HG03095 (cell line): Measurements from ENCODE around the gene PTPN13.

Source experiments
- ATAC-seq: cut with Tn5 transposase; IDR thresholded peaks from one replicate; pipeline ENCODE4 v1.9.1; 2021; ENCODE audit warnings: moderate library complexity; ENCODE audit not compliant: unreplicated experiment

The PTPN13 gene

DNA sequence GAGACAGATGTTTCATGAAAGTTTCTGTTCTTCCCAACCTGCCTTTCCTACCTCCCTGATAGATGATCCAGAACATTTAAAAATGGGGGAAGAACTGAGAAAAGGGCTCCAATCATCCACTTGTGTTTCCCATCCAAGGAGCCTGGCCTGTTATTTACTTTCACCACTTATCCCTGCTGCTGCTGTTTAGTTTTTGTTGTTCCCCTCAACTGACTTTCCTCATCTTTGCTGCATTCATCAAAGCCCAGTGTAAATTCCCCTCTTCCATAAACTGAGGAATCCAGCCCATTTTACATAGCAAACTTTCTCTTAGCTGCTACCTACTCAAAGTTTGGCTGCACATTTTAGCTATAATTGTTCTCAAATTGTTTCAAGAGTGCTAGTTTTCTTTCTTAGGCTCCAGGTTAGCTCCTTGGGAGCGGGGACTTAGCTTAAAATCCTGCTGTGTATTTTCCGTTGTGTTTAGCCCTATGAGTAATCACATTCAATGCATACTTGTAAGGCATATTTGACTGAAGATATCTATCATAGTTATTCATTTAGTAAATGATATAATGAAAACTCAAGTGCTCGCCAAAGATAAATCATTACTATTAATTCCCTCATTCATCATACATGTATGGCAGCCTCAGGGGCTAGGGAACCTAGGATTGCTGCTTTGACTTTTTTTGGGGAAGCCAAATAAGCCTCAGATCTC lies 1.4 kb upstream of the PTPN13 start:
- ATAC-seq = no peak

DNA sequence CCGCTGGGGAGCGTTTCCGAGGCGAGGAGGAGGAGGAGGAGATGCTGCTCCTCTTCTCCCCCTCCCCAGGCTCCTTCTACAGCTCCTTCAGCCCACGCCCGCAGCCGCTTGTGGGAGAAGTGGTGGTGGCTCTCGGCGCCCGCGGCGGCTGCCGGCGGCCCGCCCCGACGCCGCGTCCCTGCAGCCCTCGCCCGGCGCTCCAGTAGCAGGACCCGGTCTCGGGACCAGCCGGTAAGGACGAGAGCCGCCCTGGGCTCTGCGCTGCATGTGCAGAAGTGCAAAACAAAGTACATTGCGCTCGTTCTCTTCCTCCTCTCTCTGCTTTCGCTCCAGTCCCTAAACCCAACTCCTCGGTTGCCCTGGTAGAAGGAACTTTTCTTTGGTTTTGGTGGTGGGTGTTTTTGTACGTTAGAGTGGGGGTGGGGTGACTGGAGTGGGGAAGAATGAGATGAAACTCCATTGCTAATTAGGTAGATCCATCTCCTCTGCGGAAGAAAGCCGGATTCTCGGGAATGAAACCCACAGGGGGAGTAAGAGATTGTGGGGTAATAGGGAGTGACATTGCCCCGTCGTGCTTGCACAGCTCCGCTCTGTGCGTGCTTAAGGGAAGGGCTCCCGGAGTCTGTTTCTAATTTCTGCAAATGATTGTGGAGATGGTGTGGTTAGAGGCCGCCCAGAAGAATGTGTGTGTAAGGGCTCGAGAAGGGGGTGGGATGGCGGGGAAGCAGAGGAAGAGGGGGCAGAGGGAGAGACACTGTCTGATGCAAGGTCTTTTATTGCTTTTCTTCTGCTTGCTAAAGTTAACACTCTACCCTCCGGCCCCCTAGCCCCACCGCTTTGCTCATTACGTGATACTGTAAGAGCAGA lies 677 bp downstream of the PTPN13 start:
- ATAC-seq = peak; percentile 28

DNA sequence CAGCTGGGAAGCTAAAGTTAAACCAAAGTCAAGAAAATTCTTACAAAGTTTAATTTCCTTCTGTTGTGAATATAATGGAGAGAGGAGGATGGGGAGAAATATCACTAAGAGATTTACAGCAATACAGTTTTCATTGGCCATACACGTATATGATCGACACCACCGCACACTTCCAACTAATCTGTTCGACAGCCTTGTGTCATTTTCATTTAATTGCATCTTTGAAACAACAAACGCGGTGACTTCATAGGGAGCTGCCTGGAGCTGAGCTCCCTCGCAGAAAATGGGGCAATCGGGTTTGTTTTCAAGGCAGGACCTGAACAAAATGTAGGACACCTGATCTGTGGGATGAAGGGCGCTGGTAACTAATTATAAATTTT lies 1.3 kb downstream of the PTPN13 start:
- ATAC-seq = no peak

DNA sequence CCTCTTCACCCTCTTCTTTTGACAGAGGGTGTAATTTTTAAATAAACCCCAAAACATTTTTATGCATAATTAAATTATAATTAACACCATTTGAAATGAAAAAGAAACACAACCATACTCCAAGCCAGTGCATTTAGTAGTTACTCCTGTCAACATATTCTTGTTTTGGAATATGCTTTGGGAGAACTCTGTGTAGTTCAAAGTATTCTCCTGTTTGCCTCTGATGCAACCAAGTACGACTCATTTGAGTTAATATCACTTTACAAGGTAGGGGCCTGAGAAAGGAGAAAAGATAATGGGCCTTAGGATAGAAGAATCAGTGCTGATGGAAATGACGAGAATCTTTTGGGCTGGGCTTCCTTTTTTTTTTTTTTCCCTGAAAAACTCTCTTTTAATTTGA lies 2.7 kb downstream of the PTPN13 start:
- ATAC-seq = no peak

DNA sequence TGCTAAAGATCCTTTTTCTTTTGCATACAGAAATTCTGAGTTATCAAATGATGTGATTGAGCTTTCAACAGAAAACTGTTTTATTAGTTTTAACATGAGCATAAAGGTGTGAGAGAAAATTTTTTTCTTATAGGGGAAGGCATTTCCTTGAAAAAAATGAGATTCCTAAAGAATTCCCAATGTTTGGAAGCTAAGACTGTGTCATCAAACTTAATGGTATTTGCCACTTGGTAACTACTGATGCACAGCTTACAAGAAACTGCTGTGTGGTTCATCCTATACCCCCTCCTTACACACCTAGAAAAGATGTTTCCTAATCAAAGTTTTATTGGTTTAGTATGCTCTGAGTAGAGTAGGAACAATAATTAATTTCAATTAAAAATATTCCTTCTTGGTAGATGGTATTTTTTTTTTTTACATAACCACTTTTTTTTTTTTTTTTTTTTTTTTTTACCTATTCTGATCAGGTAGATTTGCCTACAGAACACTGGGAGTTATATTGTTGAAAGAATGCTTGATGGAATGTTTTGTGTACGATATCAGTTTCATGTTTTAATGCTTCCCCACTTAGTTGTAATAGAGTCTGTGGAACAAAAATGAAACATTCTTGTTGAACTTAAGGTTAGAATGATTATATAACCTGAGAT lies 6.0 kb downstream of the PTPN13 start:
- ATAC-seq = no peak

DNA sequence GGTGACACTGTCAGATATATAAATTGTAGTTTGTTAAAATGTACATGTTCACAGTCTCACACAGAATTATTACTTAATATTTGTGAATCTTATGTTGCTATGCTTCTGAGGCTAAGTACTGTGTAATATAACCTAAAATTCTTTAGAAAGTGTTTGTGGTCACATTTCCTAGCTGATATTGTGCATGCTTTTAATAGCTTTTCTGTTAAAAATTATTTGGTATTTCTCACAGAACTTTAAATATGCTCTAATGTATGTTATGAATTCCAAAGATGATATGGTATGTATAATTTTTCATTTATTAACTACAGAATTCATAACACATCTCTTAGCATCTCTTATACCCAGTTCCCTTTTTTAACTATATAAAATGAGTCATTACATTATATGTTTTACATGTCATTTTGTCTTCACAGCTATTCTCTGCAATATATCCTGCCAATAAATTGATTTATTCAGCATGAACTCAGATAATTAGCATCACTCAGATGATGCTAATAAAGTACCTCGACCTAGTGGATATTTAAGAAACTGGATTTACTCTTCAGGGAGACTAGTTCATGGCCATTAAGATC lies 9.3 kb downstream of the PTPN13 start:
- ATAC-seq = no peak

DNA sequence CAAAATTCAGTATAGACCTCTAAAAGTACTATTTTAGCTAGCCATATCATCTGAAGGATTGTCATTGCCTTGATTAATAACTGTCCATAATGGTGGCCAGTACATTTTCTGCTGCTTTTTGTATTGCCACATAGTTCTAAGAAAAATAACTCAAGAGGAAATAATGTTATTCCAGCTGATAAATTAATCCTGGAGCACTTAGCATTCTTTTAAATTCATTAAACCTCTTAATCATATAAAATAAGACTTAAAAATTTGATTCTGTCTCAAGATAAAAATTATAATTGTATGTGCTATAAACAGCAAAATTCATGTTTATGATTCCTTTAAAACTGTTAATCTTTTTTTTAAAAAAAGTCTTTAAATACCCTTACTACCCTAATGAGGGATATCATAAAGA lies 12.7 kb downstream of the PTPN13 start:
- ATAC-seq = no peak

DNA sequence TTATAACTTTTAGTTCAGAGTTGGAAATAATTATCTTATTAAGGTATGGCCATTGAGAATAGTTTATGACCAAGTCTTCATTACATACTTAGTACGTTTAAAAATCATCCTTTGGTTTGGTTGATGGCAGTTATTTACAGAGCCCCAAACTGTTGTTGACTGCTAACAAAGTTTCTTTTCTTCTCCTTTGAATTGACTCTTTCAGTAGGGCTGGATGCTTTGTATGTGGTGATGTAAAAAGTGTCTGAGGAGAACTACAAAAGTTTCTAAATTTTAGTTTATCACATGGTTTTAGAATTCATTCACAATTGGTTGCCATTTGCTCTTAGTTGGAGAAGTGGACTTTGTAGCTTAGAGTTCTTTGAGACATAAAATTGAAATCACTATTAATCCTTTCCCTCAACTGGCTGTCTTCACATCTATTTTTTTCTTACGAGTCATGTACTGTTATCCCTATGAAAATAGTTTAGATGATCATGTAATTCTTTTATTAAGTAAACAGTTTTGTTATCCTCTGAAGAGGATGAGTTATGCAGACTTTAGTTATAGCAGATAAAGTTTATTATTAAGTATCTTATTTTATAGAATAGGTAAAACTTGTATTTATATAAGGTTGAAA lies 14.8 kb downstream of the PTPN13 start:
- no peak for ATAC-seq

DNA sequence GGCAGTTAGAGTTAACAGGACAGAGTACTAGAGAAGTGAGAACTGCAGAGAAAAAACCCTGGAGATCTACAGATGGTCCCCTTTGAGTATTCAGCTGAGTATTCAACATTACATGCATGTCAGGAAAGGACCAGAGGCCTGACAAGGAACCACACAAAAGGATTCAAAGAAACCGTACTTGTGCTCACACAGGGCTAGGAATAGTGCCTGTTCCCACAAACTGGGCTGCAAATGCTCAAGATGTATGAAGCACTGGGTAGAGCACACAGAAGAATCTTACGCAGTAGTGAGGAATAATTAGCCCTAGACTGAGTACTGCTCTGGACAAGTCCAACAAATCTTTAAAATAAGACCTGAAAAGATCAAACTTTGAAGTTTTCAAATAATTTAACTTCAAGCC lies 17.6 kb downstream of the PTPN13 start:
- ATAC-seq = no peak

DNA sequence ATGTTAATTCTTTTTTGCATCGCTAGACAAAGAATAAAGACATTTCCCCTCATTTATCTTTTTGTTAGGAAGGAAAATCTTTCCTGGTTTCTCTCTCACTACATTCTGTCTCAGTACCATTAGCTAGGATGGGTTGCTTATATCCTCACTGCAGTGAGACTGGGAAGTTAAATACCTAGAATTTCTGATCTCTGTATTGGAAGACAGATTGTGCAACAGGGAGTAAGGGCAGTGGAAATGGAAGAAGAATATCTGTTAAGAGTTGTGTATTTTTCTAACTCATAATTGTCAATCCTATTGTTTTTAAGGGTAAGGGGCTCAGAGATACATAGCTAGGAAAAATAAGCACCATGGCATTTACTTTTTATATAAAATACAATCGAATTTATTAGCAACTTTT lies 19.6 kb downstream of the PTPN13 start:
- ATAC-seq = no peak

DNA sequence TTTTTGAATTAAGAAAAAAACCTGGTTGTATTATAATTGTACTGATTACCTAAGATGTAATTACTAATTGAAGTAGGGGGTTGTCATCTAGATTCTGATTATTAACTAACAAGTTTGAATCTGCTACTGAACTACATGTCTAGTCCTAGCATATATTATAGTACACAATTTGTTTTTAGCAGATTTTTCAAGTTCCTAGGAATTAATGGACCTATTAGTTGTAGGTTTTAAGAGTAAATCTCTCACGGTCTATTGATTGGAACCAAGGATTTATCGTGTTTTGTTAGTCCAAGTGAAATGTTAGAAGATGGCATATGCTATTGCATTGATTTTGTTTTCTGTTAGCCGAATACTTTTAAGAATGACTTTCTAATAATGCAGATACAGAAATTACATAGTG lies 20.8 kb downstream of the PTPN13 start:
- ATAC-seq = no peak

DNA sequence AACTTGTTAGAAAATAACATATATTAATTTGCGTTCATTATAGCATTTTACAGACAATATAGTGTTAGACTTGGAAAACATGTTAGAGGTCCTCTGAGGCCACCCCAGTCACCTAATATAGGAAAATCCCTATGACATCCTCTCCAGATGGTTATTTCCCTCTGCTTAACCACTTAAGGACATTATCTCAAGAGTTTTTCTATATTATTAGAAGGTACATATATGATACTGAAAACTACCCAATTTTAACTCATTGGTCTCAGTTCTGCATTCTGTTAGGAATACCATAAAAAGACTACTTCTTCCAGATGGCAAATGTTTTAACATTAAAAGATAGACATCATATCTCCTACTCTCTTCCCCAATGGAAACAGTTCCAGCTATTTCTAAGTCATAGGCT lies 21.4 kb downstream of the PTPN13 start:
- no peak for ATAC-seq

DNA sequence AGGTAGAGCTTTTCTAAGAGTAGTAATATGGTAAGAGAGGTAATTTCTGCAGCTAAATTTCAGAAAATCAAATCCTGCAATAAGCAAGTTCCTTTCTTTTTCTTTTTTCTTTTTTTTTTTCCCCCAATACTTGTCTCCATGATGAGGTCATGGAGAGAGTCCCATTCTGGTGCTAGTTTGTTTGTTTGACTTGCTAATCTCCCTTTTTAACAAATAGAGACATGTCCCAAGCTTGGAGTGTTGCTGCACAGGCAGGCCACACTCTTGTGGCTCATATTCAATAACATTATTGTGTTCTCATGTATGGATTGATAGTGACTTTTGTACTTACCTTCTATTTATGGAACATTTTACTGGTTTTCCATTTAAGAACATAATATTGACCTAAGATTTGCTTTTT lies 25.5 kb downstream of the PTPN13 start:
- no peak for ATAC-seq

DNA sequence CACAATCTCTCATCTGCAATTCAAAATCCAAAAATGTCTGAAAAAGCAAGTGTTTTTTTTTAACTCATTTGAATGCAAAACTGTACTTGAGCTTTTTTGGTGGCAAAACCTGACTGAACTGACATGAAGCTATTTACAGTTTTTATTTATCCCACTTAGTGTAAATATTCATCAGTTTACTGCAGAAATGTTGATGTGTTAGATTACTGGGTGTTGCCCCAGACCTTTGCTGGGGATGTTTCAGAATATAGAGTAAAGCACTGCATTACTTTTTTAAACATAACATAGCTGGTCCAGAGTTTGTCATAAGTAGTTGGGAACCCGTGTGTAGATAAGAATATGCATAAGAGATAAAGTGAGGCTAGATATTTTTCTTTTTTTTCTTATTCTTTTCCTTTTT lies 27.3 kb downstream of the PTPN13 start:
- ATAC-seq = no peak

DNA sequence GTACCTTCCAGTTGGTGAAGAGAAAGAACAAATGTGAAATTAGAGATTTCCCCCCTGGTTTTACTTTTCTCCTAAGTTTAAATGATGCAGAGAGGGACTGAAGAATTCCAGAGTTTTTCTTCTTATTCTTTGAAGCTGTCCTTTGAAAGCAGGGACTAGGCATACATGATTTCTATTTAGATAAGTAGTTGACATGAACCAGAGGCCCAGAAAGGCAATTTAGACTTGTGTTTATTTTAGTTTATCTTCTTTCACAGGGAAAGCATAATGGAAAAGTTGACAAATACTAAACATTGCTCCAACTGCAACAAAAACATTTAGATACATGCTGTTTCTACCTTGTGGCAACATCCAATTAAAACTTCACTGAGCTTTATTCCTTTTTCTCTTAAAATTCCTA lies 32.0 kb downstream of the PTPN13 start:
- ATAC-seq = no peak

DNA sequence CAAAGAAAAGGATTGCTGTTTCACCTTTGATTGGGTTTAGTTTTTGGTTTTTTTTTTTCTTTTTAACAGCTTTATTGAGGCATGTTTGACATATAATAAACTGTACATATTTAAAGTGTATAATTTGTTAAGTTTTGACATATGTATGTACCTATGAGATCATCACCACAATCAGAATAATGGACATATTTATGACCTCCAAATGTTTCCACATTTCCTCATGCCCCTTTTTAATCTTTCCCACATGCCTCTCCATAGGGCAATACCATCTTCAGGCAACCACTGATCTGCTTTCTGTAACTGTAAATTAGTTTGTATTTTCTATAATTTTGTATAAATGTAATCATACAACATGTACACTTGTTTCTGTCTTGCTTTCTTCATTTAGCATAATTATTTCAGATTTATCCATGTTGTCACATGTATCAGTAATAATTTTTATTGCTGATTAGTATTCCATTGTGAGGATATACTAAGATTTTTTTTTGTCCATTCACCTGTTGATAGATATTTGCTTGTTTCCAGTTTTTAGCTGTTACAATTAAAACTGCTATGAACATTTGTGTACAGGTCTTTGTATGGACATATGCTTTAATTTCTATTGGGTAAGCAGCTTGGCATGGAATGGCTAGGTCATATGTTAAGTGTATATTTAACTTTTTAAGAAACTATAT lies 33.5 kb downstream of the PTPN13 start:
- no peak for ATAC-seq

DNA sequence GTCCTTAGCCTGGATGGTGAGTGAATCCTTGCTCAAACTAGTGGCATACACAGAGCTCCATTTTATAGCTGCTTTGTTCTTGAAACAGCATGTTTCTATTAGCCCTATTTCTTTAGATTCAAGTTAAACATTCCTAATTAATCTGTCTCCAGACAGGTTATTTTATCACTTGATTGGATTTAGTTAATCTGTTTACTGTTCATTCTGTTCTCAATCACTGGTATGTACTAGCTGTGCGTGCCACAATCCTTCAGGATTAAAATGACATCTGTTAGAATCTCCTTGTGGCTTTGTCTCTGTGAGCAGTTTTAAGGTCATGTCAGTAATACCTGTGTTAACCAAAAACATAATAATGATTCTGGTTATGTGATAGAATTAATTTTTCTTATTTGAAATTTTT lies 36.5 kb downstream of the PTPN13 start:
- ATAC-seq = no peak

DNA sequence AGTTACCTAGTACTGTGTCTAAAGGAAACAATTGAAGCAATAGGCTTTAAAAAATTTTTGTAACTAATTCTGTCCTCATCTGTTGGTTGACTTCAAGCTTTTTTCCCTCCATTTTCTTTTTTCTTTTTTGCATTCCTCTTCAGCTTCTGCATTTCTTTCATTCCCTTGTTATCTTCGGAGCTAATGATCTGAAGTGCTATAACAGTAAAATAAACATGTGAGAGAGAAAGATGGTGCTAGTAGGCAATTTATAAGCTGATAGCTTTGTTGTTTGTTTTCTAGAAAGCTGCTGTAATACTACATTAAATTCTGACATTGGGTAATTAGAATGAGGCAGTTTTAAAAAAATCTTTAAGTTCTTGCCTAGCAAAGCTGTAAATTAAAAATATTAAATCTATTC lies 37.1 kb downstream of the PTPN13 start:
- ATAC-seq = no peak

DNA sequence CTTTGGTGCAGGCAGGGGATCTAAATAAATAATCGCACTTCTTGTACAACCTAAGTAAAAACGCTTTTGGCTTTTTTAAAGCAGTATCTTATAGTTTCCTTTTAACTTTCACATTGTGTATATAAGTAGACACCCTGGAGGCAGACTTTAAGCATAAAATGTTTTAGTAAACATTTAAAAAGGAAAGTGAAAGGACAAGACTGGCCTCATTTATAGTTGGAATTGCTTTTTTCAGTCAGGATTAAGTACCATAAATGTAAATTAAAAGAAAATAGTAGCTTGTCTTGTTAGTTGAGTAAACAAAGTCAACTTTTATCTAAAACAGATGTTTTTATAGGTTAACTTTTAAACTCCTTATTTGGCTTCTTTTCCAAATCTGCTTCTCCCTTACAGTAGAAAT lies 39.7 kb downstream of the PTPN13 start:
- no peak for ATAC-seq

DNA sequence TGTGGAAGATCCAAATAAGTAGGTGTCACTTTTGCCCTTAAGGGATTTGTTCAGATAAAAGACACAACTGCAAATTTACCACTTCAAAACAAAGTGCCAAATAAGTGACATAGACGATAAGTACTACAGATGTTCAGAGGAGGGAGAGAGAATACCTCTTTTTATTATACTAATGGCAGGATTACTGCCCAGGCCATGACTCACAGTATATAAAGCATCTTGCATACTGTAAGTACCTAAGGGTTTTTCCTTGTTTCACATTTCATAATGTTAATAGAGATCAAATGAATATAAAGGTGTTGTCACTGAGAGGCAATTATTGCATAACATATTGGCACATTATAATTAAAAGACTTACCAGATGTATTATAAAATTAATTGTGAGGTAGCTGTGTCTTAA lies 46.4 kb downstream of the PTPN13 start:
- no peak for ATAC-seq
